Activated CD4-positive, CD25-positive, alpha-beta regulatory T cell treated with anti-CD3 and anti-CD28 coated beads, Interleukin-2, amount 50 U/mL, for 16 hours (primary cell): ENCODE results near the gene PTPN6.
A peak's percentile ranks its signal among the peaks of the same experiment; 100 is the strongest.

Source experiments
- DNase-seq: peaks from one replicate; pipeline ENCODE4 v3.0.0-alpha.2; 2020; ENCODE audit warnings: low read depth, low spot score

The PTPN6 gene

GRCh38 chr12:6956021-6956727 is 5.0 kb downstream of the PTPN6 start:
- DNase-seq = no peak

GRCh38 chr12:6957151-6957701 is 6.1 kb downstream of the PTPN6 start:
- DNase-seq = no peak

- no peak for DNase-seq
Measured at GRCh38 chr12:6957741-6958608, 6.8 kb downstream of the PTPN6 start.

GRCh38 chr12:6958609-6959057 is 7.5 kb downstream of the PTPN6 start:
- DNase-seq = no peak

GRCh38 chr12:6959058-6959804 is 8.1 kb downstream of the PTPN6 start:
- peak; percentile 60 for DNase-seq

- no peak for DNase-seq
Measured at GRCh38 chr12:6959805-6960592, 8.8 kb downstream of the PTPN6 start.

- no peak for DNase-seq
Measured at GRCh38 chr12:6960593-6961277, 9.6 kb downstream of the PTPN6 start.

GRCh38 chr12:6961278-6961694 is 10.1 kb downstream of the PTPN6 start:
- DNase-seq = peak; percentile 85

- DNase-seq = no peak
Measured at GRCh38 chr12:6961695-6962284, 10.6 kb downstream of the PTPN6 start.

- DNase-seq = no peak
Measured at GRCh38 chr12:6962285-6963015, 11.3 kb downstream of the PTPN6 start.

- no peak for DNase-seq
Measured at GRCh38 chr12:6963016-6963731, 12.0 kb downstream of the PTPN6 start.

- DNase-seq = no peak
Measured at GRCh38 chr12:6963791-6964413, 12.7 kb downstream of the PTPN6 start.

GRCh38 chr12:6964605-6965025 is 13.5 kb downstream of the PTPN6 start:
- no peak for DNase-seq

GRCh38 chr12:6965026-6965661 is 14.0 kb downstream of the PTPN6 start:
- peak; percentile 80 for DNase-seq

GRCh38 chr12:6965714-6966113 is 14.6 kb downstream of the PTPN6 start:
- DNase-seq = no peak

- DNase-seq = no peak
Measured at GRCh38 chr12:6966351-6966750, 15.2 kb downstream of the PTPN6 start.

GRCh38 chr12:6967651-6968100 is 16.5 kb downstream of the PTPN6 start:
- DNase-seq = no peak

- DNase-seq = no peak
Measured at GRCh38 chr12:6968426-6968825, 17.3 kb downstream of the PTPN6 start.
